ENCODE data around the gene CCL7.

DNA sequence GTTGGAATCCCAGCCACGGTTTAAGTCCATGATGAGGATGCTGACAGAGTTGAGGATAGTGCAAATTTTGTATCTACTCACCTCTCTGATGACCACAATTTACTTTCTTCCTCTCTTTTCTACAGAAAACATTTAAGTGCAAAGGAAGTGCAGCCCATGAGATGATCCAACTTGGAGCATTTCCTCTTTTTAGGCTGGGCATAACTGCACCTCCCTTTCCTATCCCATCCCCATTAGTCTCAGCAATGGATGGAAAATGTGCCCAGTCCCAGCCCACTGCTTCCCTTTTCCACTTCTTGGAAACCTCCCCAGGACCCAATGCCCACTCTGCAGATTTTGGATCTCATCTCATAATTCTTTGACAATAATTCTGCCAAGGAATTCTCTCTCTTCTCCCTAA is 32.6 kb downstream of the CCL7 start:
- TF ChIP-seq, protein P1, sequence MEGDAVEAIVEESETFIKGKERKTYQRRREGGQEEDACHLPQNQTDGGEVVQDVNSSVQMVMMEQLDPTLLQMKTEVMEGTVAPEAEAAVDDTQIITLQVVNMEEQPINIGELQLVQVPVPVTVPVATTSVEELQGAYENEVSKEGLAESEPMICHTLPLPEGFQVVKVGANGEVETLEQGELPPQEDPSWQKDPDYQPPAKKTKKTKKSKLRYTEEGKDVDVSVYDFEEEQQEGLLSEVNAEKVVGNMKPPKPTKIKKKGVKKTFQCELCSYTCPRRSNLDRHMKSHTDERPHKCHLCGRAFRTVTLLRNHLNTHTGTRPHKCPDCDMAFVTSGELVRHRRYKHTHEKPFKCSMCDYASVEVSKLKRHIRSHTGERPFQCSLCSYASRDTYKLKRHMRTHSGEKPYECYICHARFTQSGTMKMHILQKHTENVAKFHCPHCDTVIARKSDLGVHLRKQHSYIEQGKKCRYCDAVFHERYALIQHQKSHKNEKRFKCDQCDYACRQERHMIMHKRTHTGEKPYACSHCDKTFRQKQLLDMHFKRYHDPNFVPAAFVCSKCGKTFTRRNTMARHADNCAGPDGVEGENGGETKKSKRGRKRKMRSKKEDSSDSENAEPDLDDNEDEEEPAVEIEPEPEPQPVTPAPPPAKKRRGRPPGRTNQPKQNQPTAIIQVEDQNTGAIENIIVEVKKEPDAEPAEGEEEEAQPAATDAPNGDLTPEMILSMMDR (conservative IDR thresholded peaks at IDR 0.05; ENCODE audit: low read length), result no peak
- no peak for TF ChIP-seq EZH2phosphoT487 (IDR thresholded peaks at IDR 0.05; ENCODE audit: borderline replicate concordance, low read depth, low read length)

Data from OCI-LY7 (cell line).